Measurements from ENCODE around the gene RNF113B.

The RNF113B gene

DNA sequence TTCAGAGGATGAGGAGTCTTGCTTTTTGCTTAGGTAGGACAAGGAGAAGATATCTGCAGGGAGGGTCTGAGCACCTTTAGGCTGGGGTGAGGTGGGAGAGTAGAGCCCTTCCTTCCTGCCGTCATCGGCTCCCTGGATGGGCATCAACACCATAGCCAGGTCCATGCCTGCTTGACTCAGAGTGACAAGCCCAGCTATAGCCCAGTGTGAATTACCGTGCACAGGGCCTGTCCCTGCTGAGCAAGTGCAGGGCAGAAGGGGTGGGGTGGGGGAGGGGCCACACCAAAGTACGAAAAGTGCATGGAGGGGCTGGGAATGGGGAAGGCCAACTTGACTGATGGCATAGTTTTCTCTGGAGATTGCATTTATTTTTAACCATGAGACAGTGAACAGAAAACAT lies 30.3 kb upstream of the RNF113B start:
- Histone ChIP-seq H3K27me3 (replicated peaks; ENCODE audit: control insufficient read depth, insufficient read depth, low read length, poor library complexity, severe bottlenecking) (no peaks in the 10 kb centered on the region), H3K4me1 (ENCODE audit: control insufficient read depth, insufficient read depth, low read length, poor library complexity, severe bottlenecking) (no peaks in the 10 kb centered on the region), H3K27ac (ENCODE audit: insufficient read depth, low read length, poor library complexity, severe bottlenecking) (no peak overlapping the region), H3K4me3 (ENCODE audit: insufficient read depth, low read depth, low read length, poor library complexity, severe bottlenecking) (no peak overlapping the region), H3K36me3 (ENCODE audit: control insufficient read depth, insufficient read depth, low read length) (no peaks in the 10 kb centered on the region), H3K9me3 (ENCODE audit: control insufficient read depth, low read length) (no peaks in the 10 kb centered on the region)
- no peak for DNase-seq

DNA sequence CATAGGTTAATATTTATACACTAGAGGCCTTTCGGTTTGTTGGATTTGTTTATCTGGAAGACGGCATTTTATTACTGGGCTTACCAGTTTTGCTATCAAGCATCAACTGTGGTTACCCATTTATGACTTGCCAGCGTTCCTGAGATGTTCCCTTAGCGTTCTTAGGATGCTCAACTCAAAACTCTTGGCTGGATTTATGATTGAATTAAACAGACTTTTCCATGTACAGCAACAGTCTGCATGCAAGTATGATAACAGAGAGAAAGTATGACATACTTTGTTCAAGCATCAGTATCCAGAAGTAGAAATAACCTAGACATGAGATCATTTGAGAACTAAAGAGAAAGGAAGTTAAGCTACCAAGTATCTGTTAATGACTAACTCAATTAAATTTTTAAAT lies 29.9 kb upstream of the RNF113B start:
- H3K27me3 ChIP-seq (replicated peaks; ENCODE audit: control insufficient read depth, insufficient read depth, low read length, poor library complexity, severe bottlenecking): no peaks in the 10 kb centered on the region
- no peak for DNase-seq
- no peak overlapping the region for H3K27ac ChIP-seq (ENCODE audit: insufficient read depth, low read length, poor library complexity, severe bottlenecking)
- no peaks in the 10 kb centered on the region for H3K36me3 ChIP-seq (ENCODE audit: control insufficient read depth, insufficient read depth, low read length)
- H3K4me1 ChIP-seq (ENCODE audit: control insufficient read depth, insufficient read depth, low read length, poor library complexity, severe bottlenecking): no peaks in the 10 kb centered on the region
- no peaks in the 10 kb centered on the region for H3K9me3 ChIP-seq (ENCODE audit: control insufficient read depth, low read length)
- H3K4me3 ChIP-seq (ENCODE audit: insufficient read depth, low read depth, low read length, poor library complexity, severe bottlenecking): no peak overlapping the region

- no peak overlapping the region for H3K27ac ChIP-seq (ENCODE audit: insufficient read depth, low read length, poor library complexity, severe bottlenecking)
- no peaks in the 10 kb centered on the region for H3K27me3 ChIP-seq (replicated peaks; ENCODE audit: control insufficient read depth, insufficient read depth, low read length, poor library complexity, severe bottlenecking)
- no peaks in the 10 kb centered on the region for H3K9me3 ChIP-seq (ENCODE audit: control insufficient read depth, low read length)
- no peaks in the 10 kb centered on the region for H3K36me3 ChIP-seq (ENCODE audit: control insufficient read depth, insufficient read depth, low read length)
- H3K4me1 ChIP-seq (ENCODE audit: control insufficient read depth, insufficient read depth, low read length, poor library complexity, severe bottlenecking): no peaks in the 10 kb centered on the region
- no peak overlapping the region for H3K4me3 ChIP-seq (ENCODE audit: insufficient read depth, low read depth, low read length, poor library complexity, severe bottlenecking)
- DNase-seq: no peak
Measured at GRCh38 chr13:98204546-98204945, 27.5 kb upstream of the RNF113B start.

- Histone ChIP-seq H3K9me3 (ENCODE audit: control insufficient read depth, low read length) (no peaks in the 10 kb centered on the region), H3K36me3 (ENCODE audit: control insufficient read depth, insufficient read depth, low read length) (no peaks in the 10 kb centered on the region), H3K4me1 (ENCODE audit: control insufficient read depth, insufficient read depth, low read length, poor library complexity, severe bottlenecking) (no peaks in the 10 kb centered on the region), H3K27me3 (replicated peaks; ENCODE audit: control insufficient read depth, insufficient read depth, low read length, poor library complexity, severe bottlenecking) (no peaks in the 10 kb centered on the region), H3K27ac (ENCODE audit: insufficient read depth, low read length, poor library complexity, severe bottlenecking) (no peak overlapping the region), H3K4me3 (ENCODE audit: insufficient read depth, low read depth, low read length, poor library complexity, severe bottlenecking) (no peak overlapping the region)
- no peak for DNase-seq
Measured at GRCh38 chr13:98203646-98204326, 26.7 kb upstream of the RNF113B start.

- Histone ChIP-seq H3K27me3 (replicated peaks; ENCODE audit: control insufficient read depth, insufficient read depth, low read length, poor library complexity, severe bottlenecking) (no peaks in the 10 kb centered on the region), H3K36me3 (ENCODE audit: control insufficient read depth, insufficient read depth, low read length) (no peaks in the 10 kb centered on the region), H3K9me3 (ENCODE audit: control insufficient read depth, low read length) (no peaks in the 10 kb centered on the region), H3K4me3 (ENCODE audit: insufficient read depth, low read depth, low read length, poor library complexity, severe bottlenecking) (no peak overlapping the region), H3K27ac (ENCODE audit: insufficient read depth, low read length, poor library complexity, severe bottlenecking) (no peak overlapping the region), H3K4me1 (ENCODE audit: control insufficient read depth, insufficient read depth, low read length, poor library complexity, severe bottlenecking) (no peaks in the 10 kb centered on the region)
- DNase-seq: no peak
Measured at GRCh38 chr13:98201984-98202383, 24.9 kb upstream of the RNF113B start.

DNA sequence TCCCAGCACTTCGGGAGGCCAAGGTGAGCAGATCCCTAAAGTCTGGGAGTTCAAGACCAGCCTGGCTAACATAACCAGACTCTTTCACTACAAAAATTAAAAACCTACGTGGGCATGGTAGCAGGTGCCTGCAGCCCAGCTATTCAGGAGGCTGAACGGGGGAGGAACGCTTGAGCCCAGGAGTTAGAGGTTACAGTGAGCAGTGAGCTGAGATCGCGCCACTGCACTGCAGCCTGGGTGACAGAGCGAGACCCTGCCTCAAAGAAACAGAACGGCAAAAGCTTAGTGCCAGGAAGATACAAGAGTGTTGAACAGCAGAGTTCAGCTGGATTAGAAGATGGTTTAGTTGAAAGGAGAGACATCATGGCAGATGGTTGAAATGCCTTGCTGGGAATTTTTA lies 24.1 kb upstream of the RNF113B start:
- H3K4me1 ChIP-seq (ENCODE audit: control insufficient read depth, insufficient read depth, low read length, poor library complexity, severe bottlenecking): no peaks in the 10 kb centered on the region
- no peaks in the 10 kb centered on the region for H3K9me3 ChIP-seq (ENCODE audit: control insufficient read depth, low read length)
- H3K27ac ChIP-seq (ENCODE audit: insufficient read depth, low read length, poor library complexity, severe bottlenecking): no peak overlapping the region
- no peaks in the 10 kb centered on the region for H3K36me3 ChIP-seq (ENCODE audit: control insufficient read depth, insufficient read depth, low read length)
- no peak for DNase-seq
- H3K27me3 ChIP-seq (replicated peaks; ENCODE audit: control insufficient read depth, insufficient read depth, low read length, poor library complexity, severe bottlenecking): no peaks in the 10 kb centered on the region
- H3K4me3 ChIP-seq (ENCODE audit: insufficient read depth, low read depth, low read length, poor library complexity, severe bottlenecking): no peak overlapping the region

DNA sequence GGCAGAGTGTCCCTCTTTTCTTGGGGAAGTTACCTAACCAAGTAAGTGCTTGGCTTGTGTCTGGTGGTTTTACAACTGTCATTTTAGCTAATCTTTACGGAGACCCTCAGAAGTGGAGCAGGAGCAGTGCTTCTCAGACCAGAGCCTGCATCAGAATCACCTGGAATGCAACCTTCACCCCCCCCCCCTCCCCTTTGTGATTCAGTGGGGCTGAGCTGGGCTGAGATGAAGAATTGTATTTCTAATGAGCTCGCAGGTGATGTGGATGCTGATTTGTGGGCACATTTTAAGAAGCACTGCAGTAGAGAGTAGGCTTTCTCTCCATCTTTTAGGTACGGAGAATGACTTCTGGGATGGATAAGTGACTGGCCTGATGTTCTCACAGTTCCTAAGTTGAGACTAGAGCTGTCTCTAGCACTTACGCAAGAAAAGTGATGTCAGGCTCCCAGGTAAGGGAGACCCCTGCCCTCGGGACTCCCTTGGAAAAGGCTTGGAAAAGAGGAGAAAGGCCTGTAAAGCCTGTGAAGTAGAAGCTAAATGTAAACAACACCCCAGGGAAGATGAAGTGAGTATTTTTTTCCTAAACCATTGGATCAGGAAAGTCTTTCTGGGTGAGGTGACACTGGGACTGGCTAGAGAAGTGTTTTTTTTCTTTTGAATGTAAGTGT lies 23.3 kb upstream of the RNF113B start:
- Histone ChIP-seq H3K9me3 (ENCODE audit: control insufficient read depth, low read length) (no peaks in the 10 kb centered on the region), H3K4me3 (ENCODE audit: insufficient read depth, low read depth, low read length, poor library complexity, severe bottlenecking) (no peak overlapping the region), H3K27ac (ENCODE audit: insufficient read depth, low read length, poor library complexity, severe bottlenecking) (no peak overlapping the region), H3K27me3 (replicated peaks; ENCODE audit: control insufficient read depth, insufficient read depth, low read length, poor library complexity, severe bottlenecking) (no peaks in the 10 kb centered on the region), H3K36me3 (ENCODE audit: control insufficient read depth, insufficient read depth, low read length) (no peaks in the 10 kb centered on the region), H3K4me1 (ENCODE audit: control insufficient read depth, insufficient read depth, low read length, poor library complexity, severe bottlenecking) (no peaks in the 10 kb centered on the region)
- DNase-seq: no peak

DNA sequence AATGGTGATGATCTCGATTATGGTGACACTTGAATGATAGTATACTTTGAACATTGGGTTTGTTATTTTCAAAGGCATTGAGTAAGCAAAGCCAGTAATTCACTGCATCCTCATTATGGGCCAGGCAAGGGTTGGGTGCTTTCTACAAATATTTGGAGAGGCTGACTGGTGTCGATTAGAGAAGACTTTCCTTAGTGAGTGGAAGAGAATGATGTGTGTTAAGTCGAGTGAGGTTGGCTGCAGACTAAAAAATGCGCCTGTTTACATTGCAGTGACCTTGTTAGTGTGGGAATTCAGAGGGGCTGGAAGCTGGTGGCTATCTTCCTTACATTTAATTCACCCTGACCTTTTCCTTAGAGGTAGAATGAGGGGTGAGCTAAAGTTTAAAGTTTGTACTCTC lies 22.4 kb upstream of the RNF113B start:
- no peaks in the 10 kb centered on the region for H3K4me1 ChIP-seq (ENCODE audit: control insufficient read depth, insufficient read depth, low read length, poor library complexity, severe bottlenecking)
- no peak overlapping the region for H3K27ac ChIP-seq (ENCODE audit: insufficient read depth, low read length, poor library complexity, severe bottlenecking)
- no peaks in the 10 kb centered on the region for H3K9me3 ChIP-seq (ENCODE audit: control insufficient read depth, low read length)
- H3K4me3 ChIP-seq (ENCODE audit: insufficient read depth, low read depth, low read length, poor library complexity, severe bottlenecking): no peak overlapping the region
- H3K27me3 ChIP-seq (replicated peaks; ENCODE audit: control insufficient read depth, insufficient read depth, low read length, poor library complexity, severe bottlenecking): no peaks in the 10 kb centered on the region
- no peak for DNase-seq
- H3K36me3 ChIP-seq (ENCODE audit: control insufficient read depth, insufficient read depth, low read length): no peaks in the 10 kb centered on the region

- no peak for DNase-seq
Measured at GRCh38 chr13:98198683-98199082, 21.6 kb upstream of the RNF113B start.

GRCh38 chr13:98195054-98195791 lies 18.2 kb upstream of the RNF113B start:
- H3K27me3 ChIP-seq (replicated peaks; ENCODE audit: control insufficient read depth, insufficient read depth, low read length, poor library complexity, severe bottlenecking): no peaks in the 10 kb centered on the region
- H3K4me3 ChIP-seq (ENCODE audit: insufficient read depth, low read depth, low read length, poor library complexity, severe bottlenecking): no peak overlapping the region
- H3K36me3 ChIP-seq (ENCODE audit: control insufficient read depth, insufficient read depth, low read length): no peaks in the 10 kb centered on the region
- no peak overlapping the region for H3K27ac ChIP-seq (ENCODE audit: insufficient read depth, low read length, poor library complexity, severe bottlenecking)
- H3K9me3 ChIP-seq (ENCODE audit: control insufficient read depth, low read length): no peaks in the 10 kb centered on the region
- no peaks in the 10 kb centered on the region for H3K4me1 ChIP-seq (ENCODE audit: control insufficient read depth, insufficient read depth, low read length, poor library complexity, severe bottlenecking)
- DNase-seq: no peak

More at GRCh38 chr13:98198683-98199082, 21.6 kb upstream of the RNF113B start:
- Histone ChIP-seq H3K4me3 (ENCODE audit: insufficient read depth, low read depth, low read length, poor library complexity, severe bottlenecking) (no peak overlapping the region), H3K27me3 (replicated peaks; ENCODE audit: control insufficient read depth, insufficient read depth, low read length, poor library complexity, severe bottlenecking) (no peaks in the 10 kb centered on the region), H3K36me3 (ENCODE audit: control insufficient read depth, insufficient read depth, low read length) (no peaks in the 10 kb centered on the region), H3K27ac (ENCODE audit: insufficient read depth, low read length, poor library complexity, severe bottlenecking) (no peak overlapping the region), H3K9me3 (ENCODE audit: control insufficient read depth, low read length) (no peaks in the 10 kb centered on the region), H3K4me1 (ENCODE audit: control insufficient read depth, insufficient read depth, low read length, poor library complexity, severe bottlenecking) (no peaks in the 10 kb centered on the region)
